Measurements from ENCODE around the gene CACNA1G. TPM values are rescaled to one million over a fixed set of nuclear protein-coding genes. Genes with fewer than 3 reads are reported as not detected.
A peak's percentile ranks its signal among the peaks of the same experiment; 100 is the strongest.

Gene CACNA1G
- total RNA-seq, 3 donors from 2014 or later: 0.07 to 0.32 (median 0.12) TPM

- TF ChIP-seq CTCF (IDR thresholded peaks at IDR 0.05): no peak
- Histone ChIP-seq H3K9me3 (no peaks in the 10 kb centered on the region), H3K4me1 (ENCODE audit: low read depth) (peaks cover 46% of the 10 kb centered on the region), H3K4me3 (no peak overlapping the region), H3K36me3 (ENCODE audit: low read depth) (no peaks in the 10 kb centered on the region)
- intact Hi-C loops (cut with DNase I, micrococcal nuclease): loop anchor here (5.0 to 10.0 kb wide), 2 partner anchors 52 to 60 kb away; no protein-coding TSS in a partner anchor
- peak in 1 of 3 donors; percentile 38 for DNase-seq
- no peak for ATAC-seq
Measured at GRCh38 chr17:50632637-50633036, 72.1 kb downstream of the CACNA1G start.

GRCh38 chr17:50633683-50634082 lies 73.2 kb downstream of the CACNA1G start:
- no peaks in the 10 kb centered on the region for H3K9me3 ChIP-seq
- DNase-seq (peak in 1 of 3 donors; percentile 25), ATAC-seq (no peak)
- H3K4me1 ChIP-seq (ENCODE audit: low read depth): peaks cover 45% of the 10 kb centered on the region
- H3K4me3 ChIP-seq: no peak overlapping the region
- no peak for TF ChIP-seq CTCF (IDR thresholded peaks at IDR 0.05)
- intact Hi-C loops (cut with DNase I, micrococcal nuclease): loop anchor here (5.0 to 10.0 kb wide), 2 partner anchors 51 to 59 kb away; no protein-coding TSS in a partner anchor
- no peaks in the 10 kb centered on the region for H3K36me3 ChIP-seq (ENCODE audit: low read depth)

GRCh38 chr17:50634224-50634914 lies 73.9 kb downstream of the CACNA1G start, which contains the start of gene ABCC3:
TSS of gene ABCC3 (plus strand) at chr17:50634881. CDS start at chr17:50634937, 56 bp downstream.
- H3K4me1 ChIP-seq (ENCODE audit: low read depth): peaks cover 47% of the 10 kb centered on the region
- TF ChIP-seq CTCF (IDR thresholded peaks at IDR 0.05): no peak
- DNase-seq (peak; percentile 84 to 91 (median 87)), ATAC-seq (peak; percentile 72)
- H3K4me3 ChIP-seq: peak within 1 kb of the TSS; percentile 68
- intact Hi-C loops (cut with DNase I, micrococcal nuclease): loop anchor here (5.0 to 10.0 kb wide), 2 partner anchors 50 to 58 kb away; no protein-coding TSS in a partner anchor
- no peaks in the 10 kb centered on the region for H3K36me3 ChIP-seq (ENCODE audit: low read depth)
- H3K9me3 ChIP-seq: no peaks in the 10 kb centered on the region

GRCh38 chr17:50634915-50635731 lies 74.6 kb downstream of the CACNA1G start:
- Histone ChIP-seq H3K4me3 (peak overlapping the region; percentile 68), H3K4me1 (ENCODE audit: low read depth) (peaks cover 50% of the 10 kb centered on the region), H3K9me3 (no peaks in the 10 kb centered on the region), H3K36me3 (ENCODE audit: low read depth) (no peaks in the 10 kb centered on the region)
- ATAC-seq (peak; percentile 25), DNase-seq (peak in 2 of 3 donors; percentile 48 to 67)
- TF ChIP-seq CTCF (IDR thresholded peaks at IDR 0.05): no peak
- intact Hi-C loops (cut with DNase I, micrococcal nuclease): loop anchor here (5.0 to 10.0 kb wide), 2 partner anchors 50 to 57 kb away; no protein-coding TSS in a partner anchor

GRCh38 chr17:50635732-50635981 lies 75.1 kb downstream of the CACNA1G start:
- TF ChIP-seq CTCF (IDR thresholded peaks at IDR 0.05): no peak
- DNase-seq: peak in 1 of 3 donors; percentile 12
- intact Hi-C loops (cut with DNase I, micrococcal nuclease): loop anchor here in 1 of 2 donors (10.0 kb wide), 1 partner anchor 49 kb away; no protein-coding TSS in a partner anchor
- H3K36me3 ChIP-seq (ENCODE audit: low read depth): no peaks in the 10 kb centered on the region
- H3K4me3 ChIP-seq: peak overlapping the region; percentile 68
- ATAC-seq: no peak
- peaks cover 51% of the 10 kb centered on the region for H3K4me1 ChIP-seq (ENCODE audit: low read depth)
- H3K9me3 ChIP-seq: no peaks in the 10 kb centered on the region
